AG04450 (cell line): ENCODE results near the gene SEC24B. TPM values are rescaled to one million over a fixed set of nuclear protein-coding genes. Genes with fewer than 3 reads are reported as not detected.
"Not testable (repeated sequence)": the region's sequence is repeated elsewhere in the genome, so short reads cannot be mapped to it uniquely, and the experiment has no call there.

Experiments
- CTCF ChIA-PET: fragments of 300-600, 350-600 bp; formaldehyde crosslinking; extraction: SDS; loops from one replicate; lab custom pipeline; 2022; ENCODE audit warnings: antibody characterized with exemption, inconsistent platforms; lab: Charles Lee
- POLR2A ChIA-PET: fragments of 350-600 bp; formaldehyde crosslinking; extraction: SDS; loops from one replicate; lab custom pipeline; 2021; ENCODE audit warnings: antibody characterized with exemption, inconsistent platforms; lab: Yijun Ruan, JAX
- DNase-seq: peaks from one replicate; pipeline ENCODE4 v3.0.0-alpha.2; 2011; ENCODE audit warnings: low read depth, low spot score
- H3K27ac ChIP-seq: one replicate; pipeline ENCODE4 v1.5.1; 2012; ENCODE audit warnings: low read depth, low read length, control low read depth
- H3K27me3 ChIP-seq: one replicate; pipeline ENCODE4 v1.6.0; 2012; ENCODE audit warnings: low read length; ENCODE audit not compliant: control insufficient read depth, insufficient read depth
- H3K4me3 ChIP-seq: 2 replicates; pipeline ENCODE4 v1.5.1; 2011; ENCODE audit warnings: mild to moderate bottlenecking, low read depth, low read length, control low read depth
- H3K9me3 ChIP-seq: 2 replicates; pipeline ENCODE4 v1.5.1; 2012; ENCODE audit warnings: low read length; ENCODE audit not compliant: control insufficient read depth, insufficient read depth
- CTCF ChIP-seq: IDR thresholded peaks from 2 replicates; pipeline ENCODE4 v1.5.1; 2011; ENCODE audit warnings: low read depth, low read length, control low read depth, inconsistent platforms
- polyA plus RNA-seq: library from polyadenylated mRNA; depleted of rRNA; stranded (reverse); fragments of >200 nt; gene quantifications from 2 replicates; pipeline ENCODE4 v1.2.3, GENCODE V29; 2011

The SEC24B gene
- polyA plus RNA-seq, 1 experiment, result 55.9 TPM

DNA sequence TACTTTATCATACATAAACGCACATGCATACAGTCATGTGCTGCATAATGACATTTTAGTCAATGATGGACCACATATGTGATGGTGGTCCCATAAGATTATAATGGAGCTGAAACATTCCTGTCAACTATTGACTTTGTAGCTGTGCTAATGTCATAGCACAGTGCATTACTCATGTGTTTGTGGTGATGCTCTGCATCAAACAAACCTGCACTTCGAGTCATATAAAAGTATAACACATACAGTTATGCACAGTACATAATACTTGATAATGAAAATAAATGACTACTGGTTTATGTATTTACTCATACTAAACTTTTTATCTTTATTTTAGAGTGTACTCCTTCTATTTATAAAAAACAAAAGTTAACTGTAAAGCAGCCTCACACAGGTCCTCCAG is 65.9 kb downstream of the SEC24B start:
- CTCF ChIA-PET, result interaction anchor here (1.2 kb wide), 1 partner anchor 67 kb away, joined by 4 read pairs; no protein-coding TSS in a partner anchor

GRCh38 chr4:109506890-109507289 is 73.3 kb downstream of the SEC24B start:
- CTCF ChIA-PET, result no interaction called here
- DNase-seq, result no peak
- no peak overlapping the region for H3K27ac ChIP-seq

More for the DNA sequence above, 65.9 kb downstream of the SEC24B start:
- TF ChIP-seq CTCF, result no peak
- H3K4me3 ChIP-seq, result no peak overlapping the region
- no peak overlapping the region for H3K27ac ChIP-seq
- no peaks in the 10 kb centered on the region for H3K9me3 ChIP-seq
- H3K27me3 ChIP-seq, result no peaks in the 10 kb centered on the region
- POLR2A ChIA-PET, result no interaction called here
- DNase-seq, result no peak

GRCh38 chr4:109510687-109511086 is 77.1 kb downstream of the SEC24B start:
- ChIA-PET POLR2A (no interaction called here), CTCF (no interaction called here)

More at GRCh38 chr4:109506890-109507289, 73.3 kb downstream of the SEC24B start:
- Histone ChIP-seq H3K9me3 (no peaks in the 10 kb centered on the region), H3K27me3 (no peaks in the 10 kb centered on the region), H3K4me3 (no peak overlapping the region)
- no peak for TF ChIP-seq CTCF
- POLR2A ChIA-PET, result interaction anchor here (0.7 kb wide), 1 partner anchor 495 kb away, joined by 4 read pairs; no protein-coding TSS in a partner anchor

DNA sequence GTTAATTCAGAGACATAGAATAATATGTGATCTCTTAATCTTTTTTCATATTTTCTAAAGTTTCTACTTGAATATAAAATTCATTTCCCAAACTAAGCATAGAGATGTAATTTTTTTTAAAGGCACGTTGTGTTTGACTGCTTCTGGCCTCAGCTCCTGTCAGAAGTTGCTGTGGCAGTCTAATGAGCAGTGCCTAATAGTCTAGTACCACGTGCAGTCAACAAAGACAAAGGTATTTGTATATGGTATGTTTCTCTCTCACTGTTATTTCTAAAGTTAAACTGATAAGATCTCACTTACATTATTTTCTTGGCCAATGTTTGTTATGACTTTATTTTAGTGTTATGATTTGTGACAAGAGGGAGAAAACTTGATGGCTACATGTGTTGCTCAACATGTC is 77.8 kb downstream of the SEC24B start:
- H3K9me3 ChIP-seq, result no peaks in the 10 kb centered on the region
- DNase-seq, result no peak
- ChIA-PET CTCF (no interaction called here), POLR2A (no interaction called here)
- TF ChIP-seq CTCF, result no peak
- H3K27me3 ChIP-seq, result no peaks in the 10 kb centered on the region
- no peak overlapping the region for H3K27ac ChIP-seq
- no peak overlapping the region for H3K4me3 ChIP-seq

More at GRCh38 chr4:109510687-109511086, 77.1 kb downstream of the SEC24B start:
- H3K27me3 ChIP-seq, result no peaks in the 10 kb centered on the region
- H3K27ac ChIP-seq, result no peak overlapping the region
- DNase-seq, result no peak
- H3K9me3 ChIP-seq, result no peaks in the 10 kb centered on the region
- H3K4me3 ChIP-seq, result no peak overlapping the region
- TF ChIP-seq CTCF, result no peak

DNA sequence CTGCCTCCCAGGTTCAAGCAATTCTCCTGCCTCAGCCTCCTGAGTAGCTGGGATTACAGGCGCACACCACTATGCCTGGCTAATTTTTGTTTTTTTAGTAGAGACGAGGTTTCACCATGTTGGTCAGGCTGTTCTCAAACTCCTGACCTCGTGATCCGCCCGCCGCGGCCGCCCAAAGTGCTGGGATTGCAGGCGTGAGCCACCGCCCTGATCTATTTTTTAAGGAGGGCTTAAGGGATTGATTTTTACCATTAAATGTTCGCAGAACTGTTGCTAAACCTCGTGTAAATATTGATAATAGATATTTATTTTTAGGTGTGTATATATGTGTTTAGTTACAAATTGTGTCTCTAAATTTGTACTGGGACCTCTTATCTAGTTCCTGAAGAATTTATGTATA is 79.8 kb downstream of the SEC24B start:
- H3K27ac ChIP-seq, H3K27me3 ChIP-seq, DNase-seq, H3K4me3 ChIP-seq, H3K9me3 ChIP-seq: not testable (repeated sequence)
- CTCF ChIA-PET, result interaction anchor here (0.6 kb wide), 1 partner anchor 80 kb away, joined by 3 read pairs; the partner anchor contains the start of gene SEC24B
- POLR2A ChIA-PET, result interaction anchor here (0.7 kb wide), 1 partner anchor 21 kb away, joined by 4 read pairs; no protein-coding TSS in a partner anchor
